Measurements from ENCODE around the gene AHNAK.
A peak's percentile ranks its signal among the peaks of the same experiment; 100 is the strongest.

AHNAK gene

GRCh38 chr11:62443390-62444235, 103.0 kb downstream of the AHNAK start:
- peaks cover 4% of the 10 kb centered on the region for H3K27me3 ChIP-seq (ENCODE audit: insufficient read depth, poor library complexity, severe bottlenecking)
- TF ChIP-seq SPI1 (IDR thresholded peaks at IDR 0.05; ENCODE audit: borderline replicate concordance, low read depth) (no peak), GABPA (IDR thresholded peaks at IDR 0.05; ENCODE audit: low read depth) (no peak), POLR2AphosphoS5 (IDR thresholded peaks at IDR 0.05; ENCODE audit: low read depth) (no peak), REST (IDR thresholded peaks at IDR 0.05; ENCODE audit: insufficient replicate concordance, low read depth) (no peak), CTCF (IDR thresholded peaks at IDR 0.05; ENCODE audit: insufficient read depth, low read length) (no peak)
- H3K27ac ChIP-seq (replicated peaks) = no peak overlapping the region
- no peak for DNase-seq (ENCODE audit: low read depth in 1 of 2, low spot score in 1 of 2)
- H3K4me3 ChIP-seq (replicated peaks; ENCODE audit: insufficient read depth, low read length) = peak overlapping the region; percentile 52; the same call in 1 of the 2 replicates

GRCh38 chr11:62439785-62440602, 106.6 kb downstream of the AHNAK start:
- Histone ChIP-seq H3K27me3 (ENCODE audit: insufficient read depth, poor library complexity, severe bottlenecking) (no peaks in the 10 kb centered on the region), H3K4me3 (replicated peaks; ENCODE audit: insufficient read depth, low read length) (no peak overlapping the region), H3K27ac (replicated peaks) (no peak overlapping the region)
- TF ChIP-seq CTCF (IDR thresholded peaks at IDR 0.05; ENCODE audit: insufficient read depth, low read length) (no peak), GABPA (IDR thresholded peaks at IDR 0.05; ENCODE audit: low read depth) (no peak), SPI1 (IDR thresholded peaks at IDR 0.05; ENCODE audit: borderline replicate concordance, low read depth) (no peak), REST (IDR thresholded peaks at IDR 0.05; ENCODE audit: insufficient replicate concordance, low read depth) (no peak), POLR2AphosphoS5 (IDR thresholded peaks at IDR 0.05; ENCODE audit: low read depth) (no peak)
- no peak for DNase-seq (ENCODE audit: low read depth in 1 of 2, low spot score in 1 of 2)

- Histone ChIP-seq H3K27ac (replicated peaks) (no peak overlapping the region), H3K27me3 (ENCODE audit: insufficient read depth, poor library complexity, severe bottlenecking) (no peaks in the 10 kb centered on the region), H3K4me3 (replicated peaks; ENCODE audit: insufficient read depth, low read length) (no peak overlapping the region)
- TF ChIP-seq POLR2AphosphoS5 (IDR thresholded peaks at IDR 0.05; ENCODE audit: low read depth) (no peak), SPI1 (IDR thresholded peaks at IDR 0.05; ENCODE audit: borderline replicate concordance, low read depth) (no peak), REST (IDR thresholded peaks at IDR 0.05; ENCODE audit: insufficient replicate concordance, low read depth) (no peak), GABPA (IDR thresholded peaks at IDR 0.05; ENCODE audit: low read depth) (no peak), CTCF (IDR thresholded peaks at IDR 0.05; ENCODE audit: insufficient read depth, low read length) (no peak)
- DNase-seq (ENCODE audit: low read depth in 1 of 2, low spot score in 1 of 2) = no peak
These were observed 108.0 kb downstream of the AHNAK start for GRCh38 chr11:62438641-62439040.
